HS-27A (cell line): ENCODE data around the gene COMP.
"Not testable (repeated sequence)": the region's sequence is repeated elsewhere in the genome, so short reads cannot be mapped to it uniquely, and the experiment has no call there.

ENCODE experiments used
- DNase-seq: peaks from one replicate; pipeline ENCODE4 v3.0.0-alpha.2; 2012; ENCODE audit warnings: low read depth, missing footprints

COMP gene

DNA sequence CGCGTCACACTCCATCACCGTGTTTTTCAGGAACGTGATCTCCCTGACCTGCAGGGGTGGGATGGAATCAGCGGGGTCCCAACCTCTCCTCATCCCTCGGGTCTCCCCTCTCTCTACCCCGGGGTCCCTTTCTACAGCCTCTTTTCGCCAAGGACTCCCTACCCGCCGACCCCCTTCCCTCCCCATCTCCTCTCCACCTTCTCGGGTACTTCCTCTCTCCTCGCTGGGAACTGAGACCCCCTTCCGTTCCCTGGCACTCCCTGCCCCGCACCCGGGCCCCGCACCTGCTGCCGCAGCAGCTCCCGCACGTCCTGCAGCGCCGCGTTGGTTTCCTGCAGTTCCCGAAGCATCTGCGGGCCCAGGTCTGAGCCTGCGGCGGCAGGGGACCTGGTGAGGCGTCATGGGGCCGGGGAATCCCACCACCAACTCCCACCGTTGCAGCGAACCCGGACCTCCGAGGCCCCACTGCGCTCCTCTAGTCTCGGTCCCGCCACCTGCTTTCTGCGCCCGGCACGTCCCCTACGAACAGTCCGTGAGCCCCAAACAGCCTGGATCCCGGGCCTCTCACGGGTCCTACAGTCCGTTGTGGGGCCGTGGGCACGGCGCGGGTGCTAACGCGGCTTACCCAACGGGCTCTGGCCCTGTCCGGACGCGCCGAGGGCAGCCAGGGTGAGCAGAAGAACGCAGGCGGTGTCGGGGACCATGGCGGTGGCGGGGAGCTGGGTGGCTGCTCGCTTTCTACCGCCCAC lies at the start of gene COMP:
Gene COMP, minus strand, starts transcription at position 740 of the 749 bp plus-strand sequence. Its CDS starts 36 bp downstream, at position 704.
- no peak for DNase-seq

DNA sequence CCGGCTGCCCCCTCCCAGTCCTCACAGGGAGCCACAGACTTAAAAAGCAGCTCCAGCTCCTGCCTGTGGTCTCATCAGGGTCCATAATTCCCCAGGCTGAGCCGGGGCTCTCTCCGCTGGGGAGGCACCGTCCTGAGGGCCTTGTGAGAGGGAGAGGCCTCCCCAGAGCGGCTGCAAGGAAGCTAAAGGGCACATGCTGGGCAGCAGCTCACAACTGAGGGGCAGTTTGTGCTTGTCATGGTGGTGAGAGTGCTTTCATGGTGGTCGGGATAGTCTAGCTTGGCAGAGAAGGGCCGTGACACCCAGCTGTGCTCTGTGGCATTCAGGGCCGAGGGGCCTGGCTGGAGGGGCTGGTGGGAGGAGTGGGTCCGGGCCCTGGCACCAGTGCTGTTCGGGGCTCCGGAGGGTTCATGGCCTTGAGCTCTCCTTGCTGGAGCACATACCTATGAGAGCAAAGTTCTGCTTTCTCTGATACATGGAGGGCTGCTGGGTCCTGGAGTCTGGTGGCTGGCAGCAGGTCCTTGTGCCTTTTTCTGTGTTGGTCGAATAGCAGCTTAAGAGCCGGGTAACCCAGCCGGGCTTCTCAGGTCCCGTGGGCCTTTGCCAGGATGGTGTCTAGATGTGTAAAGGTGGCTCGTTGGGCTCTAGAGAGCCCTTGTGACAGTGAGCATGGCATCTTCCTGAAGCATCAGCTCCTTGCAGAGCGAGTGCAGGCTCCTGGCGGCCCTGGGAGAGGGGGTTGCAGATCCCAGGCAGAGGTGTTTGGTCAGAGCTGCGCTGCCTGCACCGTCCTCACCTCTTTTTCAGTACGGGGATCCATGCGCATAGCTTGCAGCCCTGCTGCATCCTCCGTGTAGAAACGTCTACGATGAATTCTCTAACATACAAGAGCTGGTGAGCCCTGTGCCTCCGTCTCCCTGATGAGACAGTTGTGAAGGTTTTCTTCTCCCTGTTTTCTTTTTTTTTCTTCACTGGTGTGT lies 49.5 kb upstream of the COMP start:
- DNase-seq: no peak

DNA sequence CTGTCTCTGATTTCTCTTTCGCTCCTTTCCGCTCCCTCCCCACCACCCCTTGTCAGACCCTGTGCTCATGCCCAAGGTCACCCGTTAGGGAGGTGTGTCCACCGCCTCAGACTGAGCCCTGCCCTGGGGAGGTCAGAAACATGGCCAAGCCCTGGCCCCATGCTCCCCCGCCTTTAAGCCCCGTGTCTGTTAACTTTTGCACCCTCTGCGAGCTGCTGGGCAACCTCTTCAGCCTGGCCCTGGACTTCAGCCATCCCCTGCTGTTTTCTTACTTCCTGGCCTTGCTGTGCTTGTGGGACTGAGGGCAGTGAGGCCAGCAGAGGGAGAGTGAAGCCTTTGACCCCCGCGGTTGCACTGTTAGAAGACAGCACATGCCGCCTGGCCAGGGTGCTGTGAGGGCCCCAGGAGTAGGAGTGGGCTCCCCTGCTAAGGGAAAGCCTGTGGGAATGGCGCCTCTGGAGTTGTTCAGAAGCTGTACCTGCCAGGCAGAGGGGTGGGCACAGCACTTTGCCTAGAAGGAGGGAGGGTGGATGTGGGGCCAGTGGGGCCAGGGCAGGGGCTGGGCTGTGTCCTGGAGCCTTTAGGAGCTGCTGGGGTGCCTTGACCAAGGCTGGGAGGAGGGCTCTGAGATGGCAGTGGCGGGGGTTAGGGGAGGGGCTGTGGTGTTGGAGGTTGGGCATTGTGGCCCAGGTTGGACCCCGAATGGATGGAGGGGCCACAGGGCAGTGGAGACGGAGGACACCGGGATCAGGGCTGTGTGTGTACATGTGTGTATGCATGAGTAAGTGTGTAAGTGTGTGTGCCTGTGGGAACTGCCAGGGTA lies 48.6 kb upstream of the COMP start:
- no peak for DNase-seq

DNA sequence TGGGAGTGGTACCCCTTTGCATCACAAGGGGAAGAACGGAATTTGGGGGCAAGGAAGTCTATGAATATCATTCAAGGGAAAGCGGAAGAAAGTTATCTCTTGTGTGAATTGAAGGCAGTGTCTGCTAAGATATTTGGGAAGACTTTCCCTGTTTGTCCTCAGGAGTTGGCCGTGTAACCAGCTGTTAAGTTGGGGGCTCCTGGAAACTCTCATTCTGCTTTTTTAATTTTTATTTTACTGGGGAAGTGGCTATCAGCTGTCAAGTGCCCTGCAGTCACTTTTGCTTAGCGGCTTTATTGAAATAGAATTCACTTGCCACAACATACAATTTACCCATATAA lies 43.5 kb upstream of the COMP start:
- no peak for DNase-seq

DNA sequence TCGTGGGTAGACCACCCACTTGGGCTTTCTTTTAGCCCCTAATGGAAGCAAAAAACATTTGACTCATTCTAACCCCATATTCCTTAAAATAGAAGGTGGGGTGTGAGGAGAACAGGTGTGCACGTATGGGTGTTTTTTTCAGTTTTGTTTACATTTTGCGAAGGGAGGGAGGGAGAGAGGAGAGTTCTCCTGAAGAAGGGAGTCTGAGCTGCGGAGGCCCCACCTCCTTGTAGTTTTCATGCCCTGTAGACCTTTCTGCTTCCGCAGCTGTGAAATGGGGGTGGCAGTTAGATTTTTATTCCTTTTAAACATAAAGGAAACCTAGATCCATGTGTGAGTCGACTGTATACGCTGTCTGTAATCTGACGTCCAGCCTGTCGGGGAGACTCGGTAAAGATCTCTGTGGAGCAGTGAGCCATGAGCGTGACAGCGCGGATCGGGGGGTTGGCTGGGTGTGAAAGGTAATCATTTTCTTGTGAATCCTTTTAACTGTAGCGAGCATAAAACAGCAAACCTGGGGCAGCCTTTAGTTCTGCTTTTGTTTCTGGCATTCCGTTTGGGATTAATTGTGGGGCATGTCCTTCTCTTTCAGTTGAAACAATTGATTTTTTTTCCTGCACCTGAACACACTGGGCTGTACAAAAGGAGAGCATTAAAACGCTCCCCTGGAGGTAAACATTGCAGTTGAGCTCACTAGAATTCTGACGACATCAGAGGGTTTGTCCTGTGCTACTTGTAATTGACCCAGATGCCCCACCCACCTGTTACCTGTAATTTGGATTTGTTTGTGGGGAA lies 42.9 kb upstream of the COMP start:
- DNase-seq: no peak

DNA sequence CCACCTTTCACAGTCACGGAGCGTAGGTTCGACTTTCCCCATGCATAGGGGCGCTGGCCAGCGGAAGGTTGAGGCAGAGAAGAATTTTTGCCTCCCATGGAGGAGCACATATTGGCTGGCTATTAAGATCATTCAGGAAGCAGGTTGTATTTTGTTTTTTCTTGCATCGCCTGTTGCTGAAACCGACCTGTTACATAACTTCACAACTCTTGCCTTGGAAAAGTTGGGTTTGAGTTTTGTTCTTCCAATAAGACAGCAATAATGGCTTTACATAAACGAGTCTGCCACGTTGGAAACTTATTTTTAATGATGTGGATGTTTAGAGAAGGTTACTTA lies 42.0 kb upstream of the COMP start:
- no peak for DNase-seq

DNA sequence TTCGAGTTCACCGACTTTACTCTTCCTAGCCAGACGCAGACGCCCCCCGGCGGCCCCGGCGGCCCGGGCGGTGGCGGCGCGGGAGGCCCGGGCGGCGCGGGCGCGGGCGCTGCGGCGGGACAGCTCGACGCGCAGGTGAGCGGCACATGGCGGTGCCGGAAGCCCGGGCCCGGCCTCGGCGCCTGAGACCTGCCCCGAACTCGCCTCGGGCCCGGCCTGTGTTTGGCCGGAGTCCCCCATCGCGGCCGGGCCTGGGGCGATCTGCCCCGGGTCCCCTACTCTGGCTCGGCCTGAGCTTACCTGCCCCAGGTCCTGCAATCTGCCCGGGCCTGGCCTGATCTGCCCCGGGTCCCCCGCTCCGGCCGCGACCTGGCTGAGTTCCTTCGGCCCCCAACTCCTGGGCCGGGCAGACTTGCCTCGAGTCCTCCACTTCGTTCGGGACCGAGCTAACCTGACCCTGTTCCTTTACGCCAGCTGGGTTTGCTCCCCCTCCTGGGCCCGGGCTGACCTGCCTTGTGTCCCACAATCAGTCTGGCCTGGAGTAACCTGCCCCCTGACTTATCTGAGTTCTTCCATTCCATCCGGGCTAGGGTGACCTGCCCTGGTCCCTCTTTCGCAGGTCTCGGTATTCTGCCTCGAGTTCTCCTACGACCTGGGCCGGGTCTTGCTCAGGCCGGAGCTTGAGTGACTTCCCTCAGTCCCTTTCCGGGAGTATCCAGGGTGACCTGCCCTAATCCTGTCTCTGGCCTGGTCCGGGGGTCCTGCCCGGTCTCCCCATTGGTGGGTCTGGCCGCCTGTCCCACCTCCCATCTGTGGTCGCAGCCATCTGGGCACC lies 41.4 kb upstream of the COMP start:
- DNase-seq: no peak

DNA sequence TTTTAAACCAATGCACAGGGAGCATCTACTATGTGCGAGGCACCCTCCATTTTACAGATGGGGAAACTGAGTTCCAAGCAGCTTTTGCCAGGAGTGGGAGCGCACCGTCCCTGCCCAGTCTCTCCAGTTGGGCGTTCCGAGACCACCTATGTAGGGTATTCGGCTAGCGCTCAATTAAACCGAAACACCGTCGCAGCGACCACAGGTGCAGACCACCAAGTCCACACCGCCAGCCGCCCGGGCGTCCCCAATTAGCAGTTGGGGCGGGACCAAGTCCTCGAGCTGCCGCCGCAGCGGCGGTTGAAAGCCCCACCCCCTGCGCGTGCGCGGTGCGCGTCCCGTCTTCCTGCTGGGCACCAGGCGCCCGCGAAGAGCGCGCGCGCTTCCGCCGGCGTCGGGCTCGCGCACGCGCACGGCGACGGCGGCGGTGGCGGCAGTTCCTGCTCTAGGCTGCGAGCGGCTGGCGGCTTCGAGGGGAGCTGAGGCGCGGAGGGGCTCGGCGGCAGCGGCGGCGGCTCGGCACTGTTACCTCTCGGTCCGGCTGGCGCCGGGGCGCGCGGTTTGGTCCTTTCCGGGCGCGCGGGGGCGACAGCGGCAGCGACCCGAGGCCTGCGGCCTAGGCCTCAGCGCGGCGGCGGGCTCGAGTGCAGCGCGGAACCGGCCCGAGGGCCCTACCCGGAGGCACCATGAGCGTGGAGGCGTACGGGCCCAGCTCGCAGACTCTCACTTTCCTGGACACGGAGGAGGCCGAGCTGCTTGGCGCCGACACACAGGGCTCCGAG lies 40.6 kb upstream of the COMP start, which contains the start of gene UPF1:
Gene UPF1, plus strand, starts transcription at position 436 of the 782 bp plus-strand sequence. Its CDS starts 251 bp downstream, at position 687.
- DNase-seq: peak; percentile 60

DNA sequence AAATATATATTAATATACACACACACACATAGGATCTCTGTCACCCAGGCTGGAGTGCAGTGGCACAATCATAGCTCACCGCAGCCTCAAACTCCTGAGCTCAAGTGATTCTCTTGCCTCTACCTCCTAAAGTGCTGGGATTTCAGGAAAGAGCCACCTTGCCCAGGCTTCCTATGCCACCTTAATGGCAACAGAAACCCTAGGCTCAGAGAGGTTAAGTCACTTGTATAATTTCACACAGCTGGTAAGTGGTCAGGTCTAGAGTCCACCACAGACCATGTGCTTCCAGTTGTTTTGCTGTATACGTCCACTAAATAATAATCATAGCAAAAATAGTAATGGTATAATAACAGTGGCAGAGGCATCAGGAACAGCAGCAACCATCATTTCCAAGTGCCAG lies 39.4 kb upstream of the COMP start:
- no peak for DNase-seq

DNA sequence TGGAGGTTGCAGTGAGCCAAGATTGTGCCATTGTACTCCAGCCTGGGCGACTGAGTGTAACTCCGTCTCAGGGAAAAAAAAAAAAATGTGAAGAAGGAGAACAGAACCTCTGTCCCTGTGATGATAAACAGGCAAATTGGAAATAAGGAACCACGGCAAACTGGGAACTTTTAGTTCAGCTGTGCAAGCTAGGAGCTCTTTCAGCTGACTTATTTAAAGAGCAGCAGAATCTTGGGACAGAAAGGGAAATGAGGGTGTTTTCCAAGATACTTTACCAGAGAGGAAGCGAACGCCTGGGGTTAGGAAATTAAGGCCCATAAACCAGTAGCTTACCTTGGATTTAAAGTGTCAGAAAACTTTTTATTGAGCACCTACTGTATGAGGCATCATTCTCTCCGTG lies 37.7 kb upstream of the COMP start:
- DNase-seq: no peak

DNA sequence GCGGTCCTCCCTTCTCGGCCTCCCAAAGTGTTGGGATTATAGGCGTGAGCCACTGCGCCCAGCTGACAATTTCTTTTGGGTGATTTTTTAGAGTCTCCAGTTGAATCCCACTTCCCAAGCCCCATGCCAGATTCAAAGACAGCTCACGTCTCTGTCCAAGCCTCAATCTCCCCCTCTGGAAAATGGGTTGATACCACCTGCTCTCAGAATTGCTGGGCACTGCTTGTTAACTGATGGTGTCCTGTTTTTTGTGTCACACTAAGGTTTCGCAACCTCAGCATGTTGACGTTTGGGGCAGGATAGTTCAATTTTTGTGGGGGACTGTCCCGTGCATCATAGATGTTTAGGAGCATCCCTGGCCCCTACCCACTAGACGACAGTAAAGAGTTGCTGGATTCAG lies 26.5 kb upstream of the COMP start:
- DNase-seq: no peak

DNA sequence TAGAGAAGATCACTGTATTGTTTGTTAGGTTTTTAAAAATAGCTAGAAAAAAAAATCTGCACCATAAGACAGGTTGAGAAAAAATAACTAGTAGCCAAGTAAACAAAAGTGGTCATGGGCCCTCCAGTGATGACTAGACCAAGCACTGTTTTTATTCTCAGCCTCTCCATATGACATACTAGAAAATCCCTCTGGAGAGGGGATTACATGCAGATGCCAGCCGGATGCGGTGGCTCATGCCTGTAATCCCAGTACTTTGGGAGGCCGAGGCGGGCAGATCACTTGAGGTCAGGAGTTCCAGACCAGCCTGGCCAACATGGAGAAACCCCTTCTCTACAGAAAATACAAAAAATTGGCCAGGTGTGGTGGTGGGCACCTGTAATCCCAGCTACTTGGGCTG lies 25.5 kb upstream of the COMP start:
- DNase-seq: not testable (repeated sequence)

DNA sequence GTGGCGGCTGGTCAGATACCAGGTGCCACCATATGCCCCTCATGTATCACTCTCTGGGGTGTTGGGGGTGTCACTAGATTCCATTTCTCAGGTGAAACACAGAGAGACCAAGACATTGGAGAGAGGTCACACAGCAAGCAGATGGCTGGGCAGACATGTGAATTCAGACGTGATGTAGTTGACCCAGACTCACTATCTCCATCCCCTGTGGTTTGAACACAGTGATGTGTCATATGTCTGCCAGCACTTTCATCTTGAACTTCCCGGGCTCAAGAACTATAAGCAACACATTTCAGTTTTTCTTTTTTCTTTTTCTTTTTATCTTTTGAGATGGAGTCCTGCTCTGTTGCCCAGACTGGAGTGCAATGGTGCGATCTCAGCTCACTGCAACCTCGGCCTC lies 24.6 kb upstream of the COMP start:
- DNase-seq: no peak

DNA sequence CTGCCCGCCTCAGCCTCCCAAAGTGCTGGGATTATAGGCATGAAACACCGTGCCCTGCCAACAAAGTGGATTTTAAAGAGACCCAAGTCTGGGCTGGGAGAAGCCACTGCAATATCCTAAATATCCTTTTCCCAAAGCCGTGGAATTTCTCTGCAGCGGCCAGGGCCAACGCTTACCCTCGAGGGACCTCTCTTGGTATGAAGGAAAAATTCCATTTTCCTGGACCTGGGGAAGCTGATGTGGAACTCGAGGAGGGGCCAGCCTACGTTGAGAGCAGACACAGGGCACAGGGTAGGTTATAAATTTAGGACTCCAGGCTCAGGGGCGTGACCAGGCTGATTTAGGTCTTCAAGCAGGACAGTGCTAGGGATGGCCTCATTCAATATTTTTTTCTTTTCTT lies 23.0 kb upstream of the COMP start:
- DNase-seq: no peak

DNA sequence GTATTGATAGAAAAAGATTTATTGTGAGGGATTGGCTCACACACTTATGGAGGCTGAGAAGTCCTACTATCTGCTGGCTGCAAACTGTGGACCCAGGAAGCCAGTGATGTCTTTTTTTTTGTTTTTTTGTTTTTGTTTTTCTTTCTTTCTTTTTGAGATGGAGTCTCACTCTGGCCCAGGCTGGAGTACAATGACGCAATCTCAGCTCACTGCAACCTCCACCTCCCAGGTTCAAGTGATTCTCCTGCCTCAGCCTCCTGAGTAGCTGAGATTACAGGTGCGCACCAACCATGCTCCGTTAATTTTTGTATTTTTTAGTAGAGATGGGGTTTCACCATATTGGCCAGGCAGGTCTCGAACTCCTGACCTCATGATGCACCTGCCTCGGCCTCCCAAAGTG lies 20.5 kb upstream of the COMP start:
- DNase-seq: not testable (repeated sequence)

DNA sequence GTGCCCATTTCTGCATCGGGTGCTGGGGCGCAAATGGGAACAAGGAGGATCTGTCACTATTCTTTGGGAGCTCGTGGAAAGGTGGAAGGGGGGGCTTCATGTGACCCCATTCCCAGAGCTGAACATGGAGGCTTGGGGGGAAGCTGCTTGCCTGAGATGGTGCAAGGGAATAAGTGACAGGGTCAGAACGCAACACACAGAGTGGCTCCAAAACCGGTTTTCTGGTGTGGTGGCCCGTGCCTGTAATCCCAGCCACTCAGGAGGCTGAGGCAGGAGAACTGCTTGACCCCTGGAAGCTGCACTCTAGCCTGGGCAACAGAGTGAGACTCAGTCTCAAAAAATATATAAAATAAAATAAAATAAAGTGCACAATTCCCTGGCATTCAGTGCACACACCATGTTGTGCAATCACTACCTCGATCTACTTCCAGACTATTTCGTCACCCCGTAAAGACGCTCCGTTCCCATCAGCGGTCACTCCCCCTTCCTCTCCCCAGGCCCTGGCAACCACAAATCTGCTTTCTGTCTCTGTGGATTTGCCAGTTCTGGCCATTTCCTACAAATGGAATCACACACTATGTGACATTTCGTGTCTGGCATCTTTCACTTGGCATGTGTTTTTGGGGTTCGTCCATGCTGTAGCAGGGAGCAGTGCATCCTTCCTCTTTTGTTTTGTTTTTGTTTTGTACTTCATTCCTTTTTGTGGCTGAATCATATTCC lies 18.2 kb upstream of the COMP start:
- DNase-seq: no peak

DNA sequence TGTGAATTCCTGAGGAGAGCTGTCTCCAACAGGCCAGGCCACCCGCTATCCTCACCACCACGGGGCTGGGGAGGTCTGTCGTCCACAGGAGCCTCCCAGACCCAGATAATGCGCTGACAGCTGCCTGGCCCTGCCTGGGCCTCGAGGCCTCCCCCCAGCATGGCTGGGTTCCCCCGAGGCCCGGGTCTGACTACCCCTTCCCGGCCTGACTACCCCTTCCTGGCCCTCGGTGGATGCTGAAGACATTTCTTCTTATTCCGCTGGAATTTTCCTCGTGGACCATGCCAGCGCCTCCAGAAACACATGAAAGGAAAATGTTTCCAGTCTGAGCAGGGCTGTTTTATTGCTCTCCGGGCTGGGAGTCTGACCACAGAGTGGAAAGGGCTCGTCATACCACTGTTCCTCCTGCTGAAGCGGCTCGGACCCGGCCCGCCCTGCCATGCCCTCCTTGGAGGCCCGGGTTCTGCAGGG lies 16.8 kb upstream of the COMP start:
- no peak for DNase-seq

DNA sequence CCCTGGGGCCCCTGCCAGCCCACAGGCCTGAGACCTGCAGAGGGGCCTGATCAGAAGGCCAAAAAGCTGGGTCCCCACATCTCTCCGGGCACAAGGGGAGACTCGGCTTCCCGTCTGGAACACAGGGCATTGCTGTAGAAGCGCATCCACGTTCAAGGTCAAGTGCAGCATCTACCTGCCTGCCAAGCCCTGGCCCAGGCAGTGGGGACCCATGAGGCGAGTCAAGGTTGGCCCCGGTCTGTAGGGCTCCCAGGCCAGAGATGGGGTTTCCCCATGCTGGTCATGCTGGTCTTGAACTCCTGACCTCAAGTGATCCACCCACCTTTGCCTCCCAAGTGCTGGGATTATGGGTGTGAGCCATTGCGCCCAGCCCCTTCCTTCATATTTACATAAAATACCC lies 13.5 kb upstream of the COMP start:
- no peak for DNase-seq

DNA sequence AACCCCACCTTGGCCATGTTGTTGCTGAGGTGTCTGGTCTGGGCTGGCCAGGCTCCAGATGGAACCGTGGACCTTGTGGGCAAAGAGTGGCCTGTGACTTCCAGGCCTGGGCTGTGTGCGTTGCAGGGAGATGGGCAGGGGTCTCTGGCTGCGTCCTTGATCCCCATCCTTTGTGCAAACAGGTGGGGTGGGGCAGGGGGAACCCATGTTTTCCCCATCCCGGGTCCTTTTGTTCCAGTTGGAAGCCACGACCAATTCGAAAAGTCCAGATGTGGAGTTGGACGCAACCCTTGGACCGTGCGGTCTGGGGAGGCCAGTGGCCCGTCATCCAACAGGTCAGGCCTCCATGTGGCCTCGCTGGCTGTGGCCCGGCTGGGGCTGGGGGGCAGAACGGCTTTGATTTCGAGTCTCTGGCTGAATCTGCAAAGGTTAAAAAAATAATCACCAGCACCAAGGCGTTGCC lies 13.1 kb upstream of the COMP start:
- DNase-seq: no peak
